CD14-positive monocyte (primary cell): ENCODE results near the gene SEC24D. TPM values are rescaled to one million over a fixed set of nuclear protein-coding genes. Genes with fewer than 3 reads are reported as not detected.

Experiments used
- DNase-seq, 3 donors: peaks; one replicate each; pipeline ENCODE4 v3.0.0-alpha.2; 2011 to 2022
- H2AFZ ChIP-seq: 2 replicates; pipeline ENCODE4 v1.6.0; 2012; ENCODE audit warnings: mild to moderate bottlenecking, low read depth, low read length, inconsistent platforms; ENCODE audit not compliant: insufficient read depth, poor library complexity, severe bottlenecking
- H3K27ac ChIP-seq, 2 donors: 1 replicate in 1 of 2; 2 replicates in 1 of 2; pipeline ENCODE4 v1.5.1; 2012 to 2013; ENCODE audit warnings: low read length in 2 of 2, control low read depth in 1 of 2, inconsistent platforms in 1 of 2, low read depth in 1 of 2, mild to moderate bottlenecking in 1 of 2
- H3K27me3 ChIP-seq, 2 donors: one replicate each; pipeline versions ENCODE4 v1.6.0 to v1.6.1; 2011 to 2013; ENCODE audit warnings: low read length in 2 of 2; ENCODE audit not compliant: control insufficient read depth in 2 of 2, insufficient read depth in 2 of 2
- H3K36me3 ChIP-seq, 2 donors: replicated peaks in 1 of 2; 1 replicate in 1 of 2; 2 replicates in 1 of 2; pipeline versions ENCODE4 v1.5.1 to v1.6.1; 2012 to 2013; ENCODE audit warnings: low read length in 2 of 2, control low read depth in 1 of 2, inconsistent platforms in 1 of 2, mild to moderate bottlenecking in 1 of 2; ENCODE audit not compliant: insufficient read depth in 2 of 2, control insufficient read depth in 1 of 2
- H3K4me1 ChIP-seq, 2 donors: 1 replicate in 1 of 2; 2 replicates in 1 of 2; pipeline versions ENCODE4 v1.5.1 to v1.6.1; 2012 to 2013; ENCODE audit warnings: low read length in 2 of 2, control low read depth in 1 of 2, inconsistent platforms in 1 of 2, mild to moderate bottlenecking in 1 of 2, moderate library complexity in 1 of 2; ENCODE audit not compliant: insufficient read depth in 2 of 2, control insufficient read depth in 1 of 2
- H3K4me2 ChIP-seq: replicated peaks from 2 replicates; pipeline ENCODE3; 2012; ENCODE audit warnings: low read length, moderate library complexity, mild to moderate bottlenecking; ENCODE audit not compliant: poor library complexity, severe bottlenecking; ENCODE audit errors: extremely low read depth
- H3K4me3 ChIP-seq, 3 experiments: fragments of 200-600 bp in 1 of 3; sonication (generic) in 1 of 3; replicated peaks in 1 of 3; 1 replicate in 2 of 3; 2 replicates in 1 of 3; pipeline ENCODE4 v1.5.1; 2011 to 2013; ENCODE audit warnings: low read length in 3 of 3, mild to moderate bottlenecking in 3 of 3, control low read depth in 2 of 3, low read depth in 2 of 3, inconsistent platforms in 1 of 3, moderate library complexity in 1 of 3
- H3K79me2 ChIP-seq: 2 replicates; pipeline ENCODE4 v1.6.0; 2012; ENCODE audit warnings: mild to moderate bottlenecking, control low read depth, inconsistent platforms, low read length, moderate library complexity; ENCODE audit not compliant: insufficient read depth
- H3K9ac ChIP-seq: 2 replicates; pipeline ENCODE4 v1.6.0; 2017; ENCODE audit warnings: low read length, mild to moderate bottlenecking; ENCODE audit not compliant: insufficient read depth, poor library complexity, severe bottlenecking
- H3K9me3 ChIP-seq, 2 donors: replicated peaks in 1 of 2; 1 replicate in 1 of 2; 2 replicates in 1 of 2; pipeline versions ENCODE4 v1.5.1 to v1.6.1; 2012 to 2013; ENCODE audit warnings: low read length in 2 of 2, control low read depth in 1 of 2; ENCODE audit not compliant: control insufficient read depth in 1 of 2, insufficient read depth in 1 of 2
- H4K20me1 ChIP-seq: 2 replicates; pipeline ENCODE4 v1.6.0; 2012; ENCODE audit warnings: mild to moderate bottlenecking, low read length, control low read depth, moderate library complexity; ENCODE audit not compliant: insufficient read depth
- H3K27ac Mint-ChIP-seq, 7 donors: one replicate each; pipeline ENCODE4 v1.8.0; 2020; ENCODE audit warnings: mild to moderate bottlenecking in 7 of 7, mixed read lengths in 7 of 7, moderate library complexity in 6 of 7, inconsistent platforms in 2 of 7
- H3K27me3 Mint-ChIP-seq, 3 donors: one replicate each; pipeline ENCODE4 v1.8.0; 2021 to 2022; ENCODE audit warnings: low read depth in 3 of 3, mild to moderate bottlenecking in 3 of 3, mixed read lengths in 3 of 3, moderate library complexity in 3 of 3, inconsistent platforms in 1 of 3
- H3K36me3 Mint-ChIP-seq, 2 donors: one replicate each; pipeline ENCODE4 v1.8.0; 2020; ENCODE audit warnings: mixed read lengths in 2 of 2, inconsistent platforms in 1 of 2, mild to moderate bottlenecking in 1 of 2
- H3K4me1 Mint-ChIP-seq: one replicate; pipeline ENCODE4 v1.8.0; 2020; ENCODE audit warnings: mild to moderate bottlenecking, mixed read lengths
- H3K4me3 Mint-ChIP-seq, 2 donors: one replicate each; pipeline ENCODE4 v1.8.0; 2020; ENCODE audit warnings: mild to moderate bottlenecking in 2 of 2, mixed read lengths in 2 of 2, moderate library complexity in 1 of 2
- H3K9me3 Mint-ChIP-seq, 7 donors: one replicate each; pipeline ENCODE4 v1.8.0; 2020 to 2022; ENCODE audit warnings: mixed read lengths in 7 of 7, mild to moderate bottlenecking in 6 of 7, moderate library complexity in 6 of 7, inconsistent platforms in 2 of 7
- WGBS: methylation state at CpG from one replicate; pipeline ENCODE4 v1.1.5; 2013; ENCODE audit warnings: missing lambda C conversion rate; ENCODE audit not compliant: insufficient coverage; 5-methylcytosine and 5-hydroxymethylcytosine counted together
- intact Hi-C, 2 donors: fragments of 100-400 bp; cut with micrococcal nuclease; formaldehyde crosslinking; loops; one replicate each; pipeline versions ENCODE4 v1.15.0 to v1.15.1; 2023
- polyA minus RNA-seq: library from RNA; depleted of rRNA, polyadenylated mRNA; stranded (reverse); fragments of >200 nt; gene quantifications from 2 replicates; pipeline ENCODE4 v1.2.3, GENCODE V29; 2012
- polyA plus RNA-seq, 3 donors: library from polyadenylated mRNA; depleted of rRNA in 1 of 3; unstranded in 2 of 3; stranded (reverse) in 1 of 3; fragments of 300-500 nt in 2 of 3; fragments of >200 nt in 1 of 3; fragmentation: Illumina TruSeq in 2 of 3; gene quantifications; 1 replicate in 2 of 3; 2 replicates in 1 of 3; pipeline ENCODE4 v1.2.3, GENCODE V29; 2012 to 2021
- total RNA-seq, 12 experiments: library from RNA in 1 of 12; stranded (reverse) in 1 of 12; fragments of 120-200 nt in 1 of 12; gene quantifications; one replicate each; pipeline ENCODE4 v1.2.4 and lab custom pipeline; 2013 to 2026; ENCODE audit warnings: mixed read lengths in 6 of 12, inconsistent platforms in 1 of 12
- TF ChIP-seq, protein P1 (sequence below): fragments of 200-600 bp; IDR thresholded peaks from one replicate; pipeline ENCODE4 v1.8.0; 2022; ENCODE audit warnings: antibody characterized with exemption, mild to moderate bottlenecking

The SEC24D gene, protein sequence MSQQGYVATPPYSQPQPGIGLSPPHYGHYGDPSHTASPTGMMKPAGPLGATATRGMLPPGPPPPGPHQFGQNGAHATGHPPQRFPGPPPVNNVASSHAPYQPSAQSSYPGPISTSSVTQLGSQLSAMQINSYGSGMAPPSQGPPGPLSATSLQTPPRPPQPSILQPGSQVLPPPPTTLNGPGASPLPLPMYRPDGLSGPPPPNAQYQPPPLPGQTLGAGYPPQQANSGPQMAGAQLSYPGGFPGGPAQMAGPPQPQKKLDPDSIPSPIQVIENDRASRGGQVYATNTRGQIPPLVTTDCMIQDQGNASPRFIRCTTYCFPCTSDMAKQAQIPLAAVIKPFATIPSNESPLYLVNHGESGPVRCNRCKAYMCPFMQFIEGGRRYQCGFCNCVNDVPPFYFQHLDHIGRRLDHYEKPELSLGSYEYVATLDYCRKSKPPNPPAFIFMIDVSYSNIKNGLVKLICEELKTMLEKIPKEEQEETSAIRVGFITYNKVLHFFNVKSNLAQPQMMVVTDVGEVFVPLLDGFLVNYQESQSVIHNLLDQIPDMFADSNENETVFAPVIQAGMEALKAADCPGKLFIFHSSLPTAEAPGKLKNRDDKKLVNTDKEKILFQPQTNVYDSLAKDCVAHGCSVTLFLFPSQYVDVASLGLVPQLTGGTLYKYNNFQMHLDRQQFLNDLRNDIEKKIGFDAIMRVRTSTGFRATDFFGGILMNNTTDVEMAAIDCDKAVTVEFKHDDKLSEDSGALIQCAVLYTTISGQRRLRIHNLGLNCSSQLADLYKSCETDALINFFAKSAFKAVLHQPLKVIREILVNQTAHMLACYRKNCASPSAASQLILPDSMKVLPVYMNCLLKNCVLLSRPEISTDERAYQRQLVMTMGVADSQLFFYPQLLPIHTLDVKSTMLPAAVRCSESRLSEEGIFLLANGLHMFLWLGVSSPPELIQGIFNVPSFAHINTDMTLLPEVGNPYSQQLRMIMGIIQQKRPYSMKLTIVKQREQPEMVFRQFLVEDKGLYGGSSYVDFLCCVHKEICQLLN
- total RNA-seq (2013): 22.1 TPM
- polyA plus RNA-seq: 10 to 100 TPM; 16.8 to 31.3 (median 22.6) TPM
- 19.0 and 24.6 TPM in 2 replicates for polyA minus RNA-seq
- 49.1 to 215 (median 96.1) reads per million in 11 experiments for total RNA-seq (lab: John Stamatoyannopoulos, UW)

DNA sequence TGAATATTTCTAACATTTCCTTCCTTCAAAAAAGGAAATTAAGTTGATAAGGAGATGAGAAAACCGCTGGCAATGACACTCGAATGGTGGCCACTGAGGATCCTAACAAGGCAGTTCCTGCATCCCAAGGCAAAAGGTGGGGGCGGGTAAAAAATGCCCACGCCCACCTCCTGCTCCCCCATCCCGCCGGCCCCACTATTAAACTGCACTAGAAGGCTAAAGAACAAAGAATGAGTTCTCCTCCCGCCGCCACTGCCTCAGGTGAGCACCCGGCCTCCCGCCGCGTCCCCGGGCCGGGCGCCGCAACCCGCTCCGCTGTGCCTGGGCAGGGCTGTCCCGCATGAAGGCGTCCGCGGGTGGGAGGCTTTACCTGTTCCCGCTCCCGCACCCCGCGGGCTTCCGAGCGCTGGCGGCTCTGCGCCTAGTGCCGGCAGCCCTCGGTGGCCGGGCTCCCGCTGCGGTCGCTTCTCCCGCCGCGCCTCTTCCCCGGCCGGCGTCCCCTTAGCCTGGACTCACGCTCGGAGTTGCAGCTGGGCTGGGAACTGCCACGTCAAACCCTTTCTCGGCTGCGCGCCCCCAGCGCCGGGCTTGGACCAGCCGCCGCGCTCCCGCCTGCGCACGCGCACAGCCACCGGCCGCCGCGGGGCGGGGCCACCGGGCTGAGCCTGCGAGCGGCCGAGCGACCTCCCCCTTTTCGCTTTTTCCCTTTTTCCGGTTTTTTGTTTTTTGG, at the start of gene SEC24D:
Gene SEC24D, minus strand, starts transcription at position 556 of the 730 bp plus-strand sequence. CDS start 2,430 bp downstream, outside the sequence.
- Histone ChIP-seq H3K4me2 (peak within 1 kb of the TSS; percentile 89), H3K27me3 (no peaks in the 10 kb centered on the region), H3K4me1 (peaks cover 20 to 29% of the 10 kb centered on the region in 2 donors), H4K20me1 (peaks cover 18% of the 10 kb centered on the region), H3K9ac (peak within 1 kb of the TSS; percentile 88), H3K9me3 (no peaks in the 10 kb centered on the region), H3K36me3 (peaks cover 7 to 23% of the 10 kb centered on the region in 2 donors), H3K79me2 (peaks cover 48% of the 10 kb centered on the region), H3K27ac (peak within 1 kb of the TSS; percentile 78 to 93), H3K4me3 (peak within 1 kb of the TSS; percentile 50 to 92 (median 90)), H2AFZ (peak within 1 kb of the TSS; percentile 87)
- Mint-ChIP-seq H3K4me1 (peaks cover 27% of the 10 kb centered on the region), H3K4me3 (peak within 1 kb of the TSS; percentile 98 to 99), H3K36me3 (peaks cover 16 to 20% of the 10 kb centered on the region in 2 donors), H3K27me3 (peaks cover 0 to 4% (median 1%) of the 10 kb centered on the region in 3 donors), H3K27ac (peak within 1 kb of the TSS; percentile 87 to 98 (median 96)), H3K9me3 (no peaks in the 10 kb centered on the region)
- intact Hi-C loops: no loop called here
- under 1% methylated on average over 66 of the region's 69 CpGs for WGBS
- DNase-seq: peak; percentile 70 to 83 (median 77)
- TF ChIP-seq, protein P1, sequence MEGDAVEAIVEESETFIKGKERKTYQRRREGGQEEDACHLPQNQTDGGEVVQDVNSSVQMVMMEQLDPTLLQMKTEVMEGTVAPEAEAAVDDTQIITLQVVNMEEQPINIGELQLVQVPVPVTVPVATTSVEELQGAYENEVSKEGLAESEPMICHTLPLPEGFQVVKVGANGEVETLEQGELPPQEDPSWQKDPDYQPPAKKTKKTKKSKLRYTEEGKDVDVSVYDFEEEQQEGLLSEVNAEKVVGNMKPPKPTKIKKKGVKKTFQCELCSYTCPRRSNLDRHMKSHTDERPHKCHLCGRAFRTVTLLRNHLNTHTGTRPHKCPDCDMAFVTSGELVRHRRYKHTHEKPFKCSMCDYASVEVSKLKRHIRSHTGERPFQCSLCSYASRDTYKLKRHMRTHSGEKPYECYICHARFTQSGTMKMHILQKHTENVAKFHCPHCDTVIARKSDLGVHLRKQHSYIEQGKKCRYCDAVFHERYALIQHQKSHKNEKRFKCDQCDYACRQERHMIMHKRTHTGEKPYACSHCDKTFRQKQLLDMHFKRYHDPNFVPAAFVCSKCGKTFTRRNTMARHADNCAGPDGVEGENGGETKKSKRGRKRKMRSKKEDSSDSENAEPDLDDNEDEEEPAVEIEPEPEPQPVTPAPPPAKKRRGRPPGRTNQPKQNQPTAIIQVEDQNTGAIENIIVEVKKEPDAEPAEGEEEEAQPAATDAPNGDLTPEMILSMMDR: no peak
